Subcutaneous abdominal adipose tissue (tissue), 5 donors: ENCODE results near the gene ITGA11.

Experiments used
- H3K27ac ChIP-seq: one replicate; pipeline ENCODE4 v1.7.0; 2013; ENCODE audit warnings: low read depth, mild to moderate bottlenecking, inconsistent platforms, low read length, moderate library complexity
- H3K27me3 ChIP-seq, 5 donors: one replicate each; pipeline ENCODE4 v1.7.0; 2013; ENCODE audit warnings: low read length in 5 of 5, inconsistent platforms in 1 of 5; ENCODE audit not compliant: control insufficient read depth in 5 of 5, insufficient read depth in 4 of 5
- H3K36me3 ChIP-seq, 5 donors: one replicate each; pipeline ENCODE4 v1.7.0; 2013; ENCODE audit warnings: low read length in 5 of 5; ENCODE audit not compliant: control insufficient read depth in 5 of 5, insufficient read depth in 5 of 5
- H3K4me1 ChIP-seq, 5 donors: one replicate each; pipeline ENCODE4 v1.7.0; 2013; ENCODE audit warnings: low read length in 5 of 5, mild to moderate bottlenecking in 3 of 5, moderate library complexity in 1 of 5; ENCODE audit not compliant: control insufficient read depth in 5 of 5, insufficient read depth in 5 of 5
- H3K4me3 ChIP-seq, 5 donors: one replicate each; pipeline ENCODE4 v1.7.0; 2013; ENCODE audit warnings: low read length in 5 of 5, low read depth in 1 of 5
- H3K9ac ChIP-seq, 5 donors: one replicate each; pipeline ENCODE4 v1.7.0; 2013; ENCODE audit warnings: low read length in 5 of 5, mild to moderate bottlenecking in 4 of 5, moderate library complexity in 3 of 5
- H3K9me3 ChIP-seq, 5 donors: one replicate each; pipeline ENCODE4 v1.7.0; 2013; ENCODE audit warnings: low read length in 5 of 5; ENCODE audit not compliant: control insufficient read depth in 5 of 5
- donor health status: healthy.
- donor health status: healthy.
- donor health status: healthy.
- donor health status: healthy.
- donor health status: healthy.

ITGA11 gene

DNA sequence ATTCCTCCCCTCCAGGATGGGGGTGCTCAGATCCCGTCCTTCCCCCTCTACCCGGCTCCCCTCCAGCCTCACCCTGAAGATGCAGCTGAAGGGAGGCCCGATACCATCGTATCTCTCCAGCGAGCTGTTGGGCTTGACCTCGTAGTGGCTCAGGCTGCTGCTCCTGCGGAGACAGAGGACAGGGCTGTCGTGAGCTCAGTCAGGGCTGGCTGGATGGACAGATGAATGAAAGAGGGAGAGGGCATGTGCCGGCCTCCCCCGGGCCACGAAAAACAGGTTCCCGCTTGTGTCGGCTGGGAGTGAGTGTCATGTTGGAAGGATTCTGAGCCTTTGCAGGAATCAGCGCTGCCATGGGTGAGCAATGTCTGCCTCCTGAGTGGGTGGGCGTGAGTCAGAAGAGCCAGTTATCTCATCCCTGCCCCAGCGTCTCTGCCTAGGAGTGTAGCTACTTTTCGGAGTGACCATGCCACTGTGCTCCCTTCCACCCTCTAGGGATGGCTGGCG lies 119.2 kb downstream of the ITGA11 start:
- no peak overlapping the region for H3K9ac ChIP-seq
- H3K4me1 ChIP-seq = peaks cover 0 to 32% (median 25%) of the 10 kb centered on the region in 5 donors
- peaks cover 0 to 18% (median 3%) of the 10 kb centered on the region in 5 donors for H3K36me3 ChIP-seq
- H3K27me3 ChIP-seq = no peaks in the 10 kb centered on the region
- H3K9me3 ChIP-seq = no peaks in the 10 kb centered on the region
- H3K27ac ChIP-seq = no peak overlapping the region
- H3K4me3 ChIP-seq = no peak overlapping the region

DNA sequence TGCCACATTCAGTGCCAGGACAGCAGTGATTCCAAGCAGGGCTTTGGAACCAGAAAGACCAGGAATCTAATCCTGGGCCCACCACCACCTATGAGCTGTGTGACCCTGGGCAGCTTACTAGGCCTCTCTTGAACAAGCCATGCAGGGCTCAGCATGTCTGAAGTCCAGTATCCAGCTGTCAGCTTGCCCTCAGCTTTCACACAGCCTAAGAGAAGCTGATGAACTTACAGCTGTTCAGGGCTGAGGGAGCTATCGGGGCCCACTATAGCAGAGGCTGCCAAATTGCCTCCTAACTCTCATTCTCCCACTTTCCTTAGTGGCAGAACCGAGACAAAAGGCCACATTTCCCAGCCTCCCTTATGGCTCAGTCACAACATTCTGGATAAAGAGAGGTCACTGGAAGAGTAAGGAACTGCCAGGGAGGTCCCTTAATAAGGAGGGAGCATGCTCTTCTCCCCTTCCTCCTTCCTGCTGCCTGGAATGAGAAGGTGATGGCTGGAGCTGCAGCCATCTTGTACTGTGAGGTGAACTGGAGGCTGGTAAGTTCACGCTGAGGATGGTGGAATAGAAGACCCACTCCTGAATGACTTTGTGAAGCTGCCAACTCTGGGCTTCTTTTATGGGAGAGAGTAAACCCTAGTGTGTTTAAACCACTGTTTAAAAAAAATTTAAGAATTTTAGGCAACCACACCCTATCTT lies 120.0 kb downstream of the ITGA11 start:
- Histone ChIP-seq H3K4me3 (no peak overlapping the region), H3K27me3 (no peaks in the 10 kb centered on the region), H3K4me1 (peaks cover 0 to 32% (median 25%) of the 10 kb centered on the region in 5 donors), H3K27ac (no peak overlapping the region), H3K9ac (no peak overlapping the region), H3K9me3 (no peaks in the 10 kb centered on the region), H3K36me3 (peaks cover 0 to 15% (median 0%) of the 10 kb centered on the region in 5 donors)

DNA sequence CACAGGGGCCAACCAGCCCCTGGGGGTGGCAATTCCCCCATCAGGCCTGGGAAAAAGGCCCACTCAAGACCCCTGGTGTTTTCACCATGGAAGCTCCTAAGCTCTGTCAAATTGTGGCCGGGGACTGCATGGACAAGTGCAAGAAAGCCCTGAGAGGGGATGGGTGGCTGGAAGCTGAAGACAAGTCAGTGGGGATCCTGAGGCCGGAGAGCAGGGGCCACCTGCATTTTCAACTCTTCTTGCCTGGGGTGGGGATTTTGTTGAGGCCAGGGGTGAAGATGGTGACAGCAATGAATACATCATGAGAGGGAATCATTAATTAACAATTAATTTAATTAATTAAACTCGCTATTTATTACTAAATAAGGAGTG lies 120.5 kb downstream of the ITGA11 start:
- peaks cover 0 to 31% (median 23%) of the 10 kb centered on the region in 5 donors for H3K4me1 ChIP-seq
- H3K4me3 ChIP-seq = no peak overlapping the region
- no peaks in the 10 kb centered on the region for H3K27me3 ChIP-seq
- peaks cover 0 to 15% (median 0%) of the 10 kb centered on the region in 5 donors for H3K36me3 ChIP-seq
- no peaks in the 10 kb centered on the region for H3K9me3 ChIP-seq
- no peak overlapping the region for H3K9ac ChIP-seq
- H3K27ac ChIP-seq = no peak overlapping the region

DNA sequence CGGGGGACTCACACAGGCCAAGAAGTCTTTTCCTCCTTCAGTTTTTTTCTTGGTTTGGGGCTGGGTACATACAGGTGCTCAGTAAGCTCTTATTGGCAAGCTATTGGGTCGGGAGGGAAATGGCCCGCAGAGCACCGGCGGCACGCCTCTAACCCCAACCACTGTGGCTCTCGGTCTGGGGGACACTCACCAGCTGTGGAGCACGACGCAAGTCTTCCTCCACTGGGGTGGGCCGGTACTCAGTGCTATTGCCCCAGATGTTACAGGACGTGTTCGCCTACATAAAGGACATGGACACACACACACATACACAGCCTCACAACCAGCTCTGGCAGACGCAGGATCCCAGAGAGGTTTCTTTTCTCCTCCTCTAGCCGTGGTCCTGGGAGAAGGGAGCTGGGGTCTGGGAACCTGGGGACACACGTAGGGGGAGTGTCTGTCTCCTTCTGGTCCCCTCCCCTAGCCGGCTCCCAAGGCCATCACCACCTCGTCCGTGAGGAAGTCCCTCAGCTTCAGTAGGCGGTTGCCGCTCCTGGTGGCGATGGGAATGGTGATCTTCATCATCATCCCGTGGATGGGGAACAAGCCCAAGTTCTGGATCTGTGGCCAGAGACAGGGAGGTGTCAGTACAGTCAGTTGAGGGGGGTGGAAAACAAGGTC lies 121.0 kb downstream of the ITGA11 start:
- Histone ChIP-seq H3K27me3 (no peaks in the 10 kb centered on the region), H3K9me3 (no peaks in the 10 kb centered on the region), H3K4me3 (no peak overlapping the region), H3K9ac (no peak overlapping the region), H3K36me3 (peaks cover 0 to 15% (median 0%) of the 10 kb centered on the region in 5 donors), H3K4me1 (peaks cover 0 to 30% (median 18%) of the 10 kb centered on the region in 5 donors), H3K27ac (no peak overlapping the region)

DNA sequence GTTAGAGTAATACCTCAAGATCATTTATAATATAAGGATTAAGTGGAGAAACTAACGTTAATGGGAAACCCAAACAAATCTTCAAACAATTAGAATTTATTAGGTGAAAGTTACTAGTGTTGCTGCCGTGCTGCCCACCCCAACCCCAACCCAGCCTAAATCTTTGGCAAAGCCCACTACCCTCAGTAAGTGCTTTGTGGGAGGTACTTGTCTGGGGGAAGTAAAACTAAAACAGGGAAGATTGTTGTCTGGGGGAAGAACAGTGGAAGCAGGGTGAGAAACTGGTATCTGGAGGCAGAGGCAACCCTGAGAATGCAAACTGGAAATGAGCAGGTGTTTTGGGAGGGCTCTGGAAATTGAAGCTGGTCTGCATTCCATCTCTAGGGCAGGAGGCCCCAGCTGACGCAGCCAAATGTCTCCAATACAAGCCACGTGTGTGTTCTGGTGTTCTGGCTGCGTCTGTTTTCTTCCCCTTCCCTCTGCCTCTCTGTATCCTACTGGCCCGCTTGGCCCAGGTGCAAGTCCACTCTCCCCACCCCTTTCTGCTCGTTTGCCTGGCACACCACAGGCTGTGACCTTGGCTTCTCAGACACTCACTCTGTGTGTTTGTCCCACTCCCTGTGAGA lies 121.7 kb downstream of the ITGA11 start:
- no peaks in the 10 kb centered on the region for H3K27me3 ChIP-seq
- no peaks in the 10 kb centered on the region for H3K9me3 ChIP-seq
- no peak overlapping the region for H3K4me3 ChIP-seq
- H3K27ac ChIP-seq = no peak overlapping the region
- H3K9ac ChIP-seq = peak overlapping the region in 2 of 5 donors; percentile 23 to 49
- peaks cover 0 to 17% (median 0%) of the 10 kb centered on the region in 5 donors for H3K36me3 ChIP-seq
- H3K4me1 ChIP-seq = peaks cover 0 to 27% (median 15%) of the 10 kb centered on the region in 5 donors

DNA sequence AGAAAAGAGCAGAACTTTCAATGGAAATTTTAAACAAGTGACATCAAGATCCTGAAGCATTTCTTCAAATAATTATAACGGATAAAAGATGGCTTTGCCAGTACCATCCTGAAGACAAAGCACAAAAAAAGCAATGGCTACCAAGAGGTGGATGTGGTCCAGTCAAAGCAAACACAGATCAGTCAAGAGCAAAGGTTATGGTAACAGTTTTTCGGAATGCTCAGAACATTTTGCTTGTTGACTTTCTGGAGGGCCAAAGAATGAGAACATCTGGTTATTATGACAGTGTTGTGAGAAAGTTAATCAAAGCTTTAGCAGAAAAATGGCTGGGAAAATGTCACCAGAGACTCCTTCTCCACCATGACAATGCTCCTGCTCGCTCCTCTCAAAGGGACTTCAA lies 122.9 kb downstream of the ITGA11 start:
- H3K4me3 ChIP-seq = no peak overlapping the region
- no peaks in the 10 kb centered on the region for H3K9me3 ChIP-seq
- no peaks in the 10 kb centered on the region for H3K27me3 ChIP-seq
- no peak overlapping the region for H3K27ac ChIP-seq
- peaks cover 0 to 17% (median 0%) of the 10 kb centered on the region in 5 donors for H3K36me3 ChIP-seq
- no peak overlapping the region for H3K9ac ChIP-seq
- H3K4me1 ChIP-seq = peaks cover 0 to 14% (median 4%) of the 10 kb centered on the region in 5 donors

DNA sequence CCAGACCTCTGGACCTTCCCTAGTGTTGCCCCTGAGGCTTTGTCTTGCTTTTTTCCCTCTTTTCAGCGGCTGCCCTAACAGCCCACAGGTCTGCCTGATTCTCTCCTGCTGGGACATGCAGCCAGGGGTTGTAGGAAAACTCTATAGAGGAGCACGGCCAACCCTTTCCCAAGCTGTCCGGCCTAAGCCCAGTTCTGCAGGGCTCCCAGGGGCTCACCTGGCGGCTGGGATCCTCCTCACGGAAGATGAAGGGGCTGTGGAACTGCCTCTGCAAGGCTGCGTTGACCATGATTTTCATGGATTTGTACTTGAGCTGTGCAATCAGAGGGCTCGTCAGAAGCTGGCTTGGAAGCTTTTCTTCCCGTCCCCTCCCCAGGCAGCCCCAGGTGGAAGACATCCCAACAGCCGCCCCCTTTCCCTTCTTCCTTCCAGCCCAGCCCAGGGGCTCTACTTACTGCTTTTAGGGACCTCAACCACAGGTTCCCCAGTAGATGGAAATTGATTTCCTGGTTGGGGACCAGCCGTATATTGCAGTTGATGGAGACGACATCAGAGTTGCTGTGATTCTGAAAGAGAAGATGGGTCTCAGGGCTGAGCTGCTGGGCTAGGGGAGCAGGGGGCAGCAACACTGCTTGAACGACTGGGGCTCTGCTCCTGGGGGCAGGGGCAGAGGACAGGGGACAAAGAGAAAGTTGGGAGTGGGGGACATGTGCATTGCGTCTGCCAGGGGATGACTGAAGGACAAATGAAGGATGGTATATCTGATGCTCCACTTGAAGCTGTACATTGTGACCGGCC lies 124.6 kb downstream of the ITGA11 start:
- H3K9me3 ChIP-seq = no peaks in the 10 kb centered on the region
- H3K4me3 ChIP-seq = no peak overlapping the region
- no peak overlapping the region for H3K9ac ChIP-seq
- peaks cover 0 to 13% (median 4%) of the 10 kb centered on the region in 5 donors for H3K4me1 ChIP-seq
- no peak overlapping the region for H3K27ac ChIP-seq
- peaks cover 0 to 16% (median 0%) of the 10 kb centered on the region in 5 donors for H3K36me3 ChIP-seq
- no peaks in the 10 kb centered on the region for H3K27me3 ChIP-seq

DNA sequence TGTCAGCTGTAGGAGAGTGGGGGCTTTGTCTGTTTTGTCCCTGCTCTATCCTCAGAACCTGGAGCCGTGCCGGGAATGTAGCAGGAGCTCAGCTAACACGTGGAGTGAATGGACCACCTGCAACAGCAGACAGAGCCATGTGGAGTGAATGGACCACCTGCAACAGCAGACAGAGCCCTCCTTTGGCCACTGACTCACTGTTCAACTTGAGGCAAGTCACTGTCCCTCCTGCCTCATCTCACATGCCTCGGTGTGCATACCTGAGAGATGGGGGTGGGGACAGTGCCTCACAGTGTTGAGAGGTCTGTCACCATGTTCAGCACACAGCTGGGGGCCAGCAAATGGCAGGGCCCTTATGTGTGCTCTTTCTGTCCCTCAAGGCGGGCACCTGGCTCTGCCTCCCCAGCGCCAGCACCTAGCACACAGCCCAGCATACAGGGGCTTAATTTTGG lies 126.5 kb downstream of the ITGA11 start:
- H3K36me3 ChIP-seq = peaks cover 0 to 5% (median 0%) of the 10 kb centered on the region in 5 donors
- H3K9me3 ChIP-seq = no peaks in the 10 kb centered on the region
- no peak overlapping the region for H3K4me3 ChIP-seq
- H3K27ac ChIP-seq = no peak overlapping the region
- no peaks in the 10 kb centered on the region for H3K27me3 ChIP-seq
- H3K9ac ChIP-seq = no peak overlapping the region
- H3K4me1 ChIP-seq = peaks cover 0 to 11% (median 2%) of the 10 kb centered on the region in 5 donors

DNA sequence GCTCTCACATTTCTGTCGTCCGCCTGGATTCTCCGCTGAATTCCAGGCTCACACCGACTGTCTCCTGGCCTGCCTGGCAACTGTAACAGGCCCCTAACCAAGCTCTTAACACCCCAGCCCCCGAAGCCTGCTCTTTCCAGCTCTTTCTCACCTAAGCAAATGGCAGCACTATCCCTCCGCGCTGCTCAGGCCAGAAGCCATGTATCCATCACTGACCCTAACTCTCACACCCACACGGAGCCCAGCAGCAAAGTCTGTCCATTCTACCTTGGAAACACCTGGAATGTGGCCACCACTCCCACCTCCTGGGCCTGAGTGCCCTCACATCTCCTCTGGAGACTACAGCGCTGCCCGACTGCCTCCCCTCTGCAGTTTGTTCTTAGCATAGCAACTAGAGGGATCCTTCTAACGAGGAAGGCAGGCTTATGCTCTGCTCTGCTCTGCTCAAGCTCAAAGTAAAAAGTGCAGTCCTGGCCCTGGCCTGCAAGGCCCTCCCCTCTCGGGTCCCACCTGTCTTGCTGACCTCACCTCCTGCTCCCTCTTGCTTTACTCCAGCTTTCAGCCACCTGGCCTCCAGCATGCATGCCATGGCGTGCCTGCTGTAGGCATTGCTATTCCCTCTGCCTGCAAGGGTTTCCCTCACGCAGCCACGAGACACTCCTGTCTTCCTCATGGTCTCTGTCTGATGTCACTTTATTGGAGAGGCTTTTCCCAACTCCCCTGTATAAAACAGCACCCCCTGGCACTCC lies 127.2 kb downstream of the ITGA11 start:
- H3K4me1 ChIP-seq = peaks cover 0 to 11% (median 4%) of the 10 kb centered on the region in 5 donors
- no peak overlapping the region for H3K9ac ChIP-seq
- H3K36me3 ChIP-seq = peaks cover 0 to 5% (median 0%) of the 10 kb centered on the region in 5 donors
- H3K4me3 ChIP-seq = no peak overlapping the region
- H3K27me3 ChIP-seq = no peaks in the 10 kb centered on the region
- no peaks in the 10 kb centered on the region for H3K9me3 ChIP-seq
- H3K27ac ChIP-seq = no peak overlapping the region
